Gastrocnemius medialis (tissue), 4 donors: ENCODE measurements around the gene MMP10.

Experiments
- POLR2A ChIP-seq, 2 donors: fragments of 450-650 bp; IDR thresholded peaks; one replicate each; pipeline ENCODE4 v1.6.1; 2017; ENCODE audit warnings: antibody characterized with exemption in 2 of 2, mild to moderate bottlenecking in 2 of 2, moderate library complexity in 2 of 2
- TF ChIP-seq, protein P1 (sequence below), 5 experiments: fragments of 450-650 bp in 3 of 5; fragments of 200-600 bp in 2 of 5; sonication (generic) in 2 of 5; IDR thresholded peaks in 4 of 5; conservative IDR thresholded peaks in 1 of 5; 1 replicate in 4 of 5; 2 replicates in 1 of 5; pipeline ENCODE4 v1.5.1; 2016 to 2019; ENCODE audit warnings: antibody characterized with exemption in 5 of 5, mild to moderate bottlenecking in 3 of 5, moderate library complexity in 3 of 5

DNA sequence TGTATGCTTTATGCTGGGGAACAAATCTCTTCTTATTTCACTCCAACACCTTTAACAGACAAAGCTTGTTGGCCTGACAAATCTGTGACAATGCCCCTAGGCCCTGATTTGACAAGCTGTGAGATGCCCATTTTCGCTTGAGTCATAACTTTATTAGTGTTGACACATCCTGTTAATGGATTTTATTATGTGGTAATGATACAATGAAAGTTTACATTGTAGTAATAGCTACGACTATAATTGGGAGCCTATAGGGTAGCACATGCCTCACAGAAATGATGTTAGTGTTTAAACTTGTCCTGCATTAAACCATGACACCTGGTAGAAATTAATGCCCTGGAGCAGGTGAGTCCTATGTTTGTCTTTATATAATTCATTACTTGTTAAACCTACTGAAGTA, 3.3 kb upstream of the MMP10 start:
- TF ChIP-seq, protein P1, sequence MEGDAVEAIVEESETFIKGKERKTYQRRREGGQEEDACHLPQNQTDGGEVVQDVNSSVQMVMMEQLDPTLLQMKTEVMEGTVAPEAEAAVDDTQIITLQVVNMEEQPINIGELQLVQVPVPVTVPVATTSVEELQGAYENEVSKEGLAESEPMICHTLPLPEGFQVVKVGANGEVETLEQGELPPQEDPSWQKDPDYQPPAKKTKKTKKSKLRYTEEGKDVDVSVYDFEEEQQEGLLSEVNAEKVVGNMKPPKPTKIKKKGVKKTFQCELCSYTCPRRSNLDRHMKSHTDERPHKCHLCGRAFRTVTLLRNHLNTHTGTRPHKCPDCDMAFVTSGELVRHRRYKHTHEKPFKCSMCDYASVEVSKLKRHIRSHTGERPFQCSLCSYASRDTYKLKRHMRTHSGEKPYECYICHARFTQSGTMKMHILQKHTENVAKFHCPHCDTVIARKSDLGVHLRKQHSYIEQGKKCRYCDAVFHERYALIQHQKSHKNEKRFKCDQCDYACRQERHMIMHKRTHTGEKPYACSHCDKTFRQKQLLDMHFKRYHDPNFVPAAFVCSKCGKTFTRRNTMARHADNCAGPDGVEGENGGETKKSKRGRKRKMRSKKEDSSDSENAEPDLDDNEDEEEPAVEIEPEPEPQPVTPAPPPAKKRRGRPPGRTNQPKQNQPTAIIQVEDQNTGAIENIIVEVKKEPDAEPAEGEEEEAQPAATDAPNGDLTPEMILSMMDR (IDR thresholded peaks at IDR 0.05 in 4 of 5, conservative IDR thresholded peaks at IDR 0.05 in 1 of 5) = no peak
- no peak for TF ChIP-seq POLR2A (IDR thresholded peaks at IDR 0.05)
